Measurements from ENCODE around the gene RPL27A.

DNA sequence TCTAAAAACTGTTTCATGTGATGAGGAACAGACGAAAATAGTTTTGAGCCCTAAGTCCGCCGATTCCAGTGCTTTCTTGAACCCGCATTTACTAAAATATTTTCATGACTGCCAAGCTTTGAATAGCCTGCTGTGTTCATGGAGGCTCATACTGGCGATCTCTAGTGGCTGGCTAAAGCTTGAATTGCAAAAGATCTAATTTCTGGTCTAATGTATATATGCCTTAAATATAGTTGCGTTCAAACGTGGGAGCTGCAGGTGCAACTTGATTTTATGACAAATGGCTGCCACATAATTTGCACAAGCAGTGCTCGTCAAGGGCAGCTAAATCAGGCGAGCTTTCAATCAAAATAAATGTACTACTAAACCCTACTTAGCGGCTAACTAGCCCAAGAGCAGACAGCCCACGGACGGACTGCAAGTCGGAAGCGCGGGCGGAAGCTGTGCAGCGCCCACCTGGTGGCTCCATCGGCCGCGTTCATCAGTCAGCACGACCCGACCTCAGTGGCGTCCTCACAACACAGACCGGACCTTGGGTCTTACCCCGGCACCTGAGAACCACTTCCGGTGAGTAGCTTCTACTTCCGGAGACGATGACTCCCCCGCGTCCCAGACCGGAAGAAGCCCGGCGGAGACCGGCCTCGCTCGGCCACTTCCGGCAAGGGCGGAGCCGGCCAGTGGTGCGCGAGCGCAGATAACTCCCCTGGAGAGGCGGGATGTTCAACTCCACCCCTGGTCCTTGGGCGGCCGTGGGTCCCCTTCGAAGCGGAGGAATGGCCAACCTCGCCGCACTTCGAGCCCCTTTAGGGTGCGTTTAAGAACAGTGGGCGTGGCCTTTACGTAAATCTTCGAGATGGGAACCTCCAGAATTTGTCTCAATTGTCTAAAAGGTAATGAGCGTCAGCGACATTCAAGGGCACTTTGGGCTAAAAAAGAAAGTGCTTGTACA, 6.1 kb downstream of the RPL27A start:
- TF ChIP-seq, protein P1, sequence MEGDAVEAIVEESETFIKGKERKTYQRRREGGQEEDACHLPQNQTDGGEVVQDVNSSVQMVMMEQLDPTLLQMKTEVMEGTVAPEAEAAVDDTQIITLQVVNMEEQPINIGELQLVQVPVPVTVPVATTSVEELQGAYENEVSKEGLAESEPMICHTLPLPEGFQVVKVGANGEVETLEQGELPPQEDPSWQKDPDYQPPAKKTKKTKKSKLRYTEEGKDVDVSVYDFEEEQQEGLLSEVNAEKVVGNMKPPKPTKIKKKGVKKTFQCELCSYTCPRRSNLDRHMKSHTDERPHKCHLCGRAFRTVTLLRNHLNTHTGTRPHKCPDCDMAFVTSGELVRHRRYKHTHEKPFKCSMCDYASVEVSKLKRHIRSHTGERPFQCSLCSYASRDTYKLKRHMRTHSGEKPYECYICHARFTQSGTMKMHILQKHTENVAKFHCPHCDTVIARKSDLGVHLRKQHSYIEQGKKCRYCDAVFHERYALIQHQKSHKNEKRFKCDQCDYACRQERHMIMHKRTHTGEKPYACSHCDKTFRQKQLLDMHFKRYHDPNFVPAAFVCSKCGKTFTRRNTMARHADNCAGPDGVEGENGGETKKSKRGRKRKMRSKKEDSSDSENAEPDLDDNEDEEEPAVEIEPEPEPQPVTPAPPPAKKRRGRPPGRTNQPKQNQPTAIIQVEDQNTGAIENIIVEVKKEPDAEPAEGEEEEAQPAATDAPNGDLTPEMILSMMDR (IDR thresholded peaks at IDR 0.05): peak in 3 of 4 donors; percentile 15 to 39 (median 35)
- peak; percentile 90 for TF ChIP-seq POLR2A (IDR thresholded peaks at IDR 0.05)
